GM06990 (cell line): Measurements from ENCODE around the gene CCM2.
A peak's percentile ranks its signal among the peaks of the same experiment; 100 is the strongest.

ENCODE experiments used
- DNase-seq: peaks from one replicate; pipeline ENCODE4 v3.0.0-alpha.2; 2011; ENCODE audit not compliant: insufficient read length; ENCODE audit errors: extremely low read depth
- H3K27me3 ChIP-seq: replicated peaks from 2 replicates; pipeline ENCODE4 v1.6.0; 2011; ENCODE audit warnings: low read length; ENCODE audit not compliant: control insufficient read depth, insufficient read depth
- H3K36me3 ChIP-seq: 2 replicates; pipeline ENCODE4 v1.5.1; 2011; ENCODE audit warnings: low read length; ENCODE audit not compliant: control insufficient read depth, insufficient read depth
- H3K4me3 ChIP-seq: replicated peaks from 2 replicates; pipeline ENCODE4 v1.5.1; 2011; ENCODE audit warnings: low read depth, mild to moderate bottlenecking, control low read depth, low read length
- CTCF ChIP-seq: IDR thresholded peaks from 2 replicates; pipeline ENCODE4 v1.5.1; 2011; ENCODE audit warnings: low read length, control low read depth, mild to moderate bottlenecking, inconsistent platforms; ENCODE audit not compliant: insufficient read depth, poor library complexity, severe bottlenecking

Gene CCM2

GRCh38 chr7:44967571-44968446 lies 32.2 kb upstream of the CCM2 start:
- Histone ChIP-seq H3K27me3 (no peaks in the 10 kb centered on the region), H3K4me3 (no peak overlapping the region), H3K36me3 (peaks cover 75% of the 10 kb centered on the region)
- DNase-seq, result no peak
- peak; percentile 22 for TF ChIP-seq CTCF

GRCh38 chr7:44969049-44969700 lies 30.8 kb upstream of the CCM2 start:
- no peak overlapping the region for H3K4me3 ChIP-seq
- H3K36me3 ChIP-seq, result peaks cover 84% of the 10 kb centered on the region

GRCh38 chr7:44969701-44970522 lies 30.1 kb upstream of the CCM2 start:
- Histone ChIP-seq H3K27me3 (no peaks in the 10 kb centered on the region), H3K4me3 (no peak overlapping the region), H3K36me3 (peaks cover 83% of the 10 kb centered on the region)
- no peak for TF ChIP-seq CTCF
- no peak for DNase-seq

More at GRCh38 chr7:44969049-44969700, 30.8 kb upstream of the CCM2 start:
- no peak for TF ChIP-seq CTCF
- no peaks in the 10 kb centered on the region for H3K27me3 ChIP-seq
- no peak for DNase-seq

- no peak overlapping the region for H3K4me3 ChIP-seq
- no peaks in the 10 kb centered on the region for H3K27me3 ChIP-seq
- TF ChIP-seq CTCF, result no peak
- DNase-seq, result no peak
- peaks cover 84% of the 10 kb centered on the region for H3K36me3 ChIP-seq
Measured at GRCh38 chr7:44970523-44971051, 29.4 kb upstream of the CCM2 start.

GRCh38 chr7:44971188-44971901 lies 28.7 kb upstream of the CCM2 start:
- DNase-seq, result no peak
- TF ChIP-seq CTCF, result no peak
- no peak overlapping the region for H3K4me3 ChIP-seq
- H3K27me3 ChIP-seq, result no peaks in the 10 kb centered on the region
- peaks cover 84% of the 10 kb centered on the region for H3K36me3 ChIP-seq
